Measurements from ENCODE around the gene NEDD4L.
"Not testable (repeated sequence)": the region's sequence is repeated elsewhere in the genome, so short reads cannot be mapped to it uniquely, and the experiment has no call there.

NEDD4L gene

DNA sequence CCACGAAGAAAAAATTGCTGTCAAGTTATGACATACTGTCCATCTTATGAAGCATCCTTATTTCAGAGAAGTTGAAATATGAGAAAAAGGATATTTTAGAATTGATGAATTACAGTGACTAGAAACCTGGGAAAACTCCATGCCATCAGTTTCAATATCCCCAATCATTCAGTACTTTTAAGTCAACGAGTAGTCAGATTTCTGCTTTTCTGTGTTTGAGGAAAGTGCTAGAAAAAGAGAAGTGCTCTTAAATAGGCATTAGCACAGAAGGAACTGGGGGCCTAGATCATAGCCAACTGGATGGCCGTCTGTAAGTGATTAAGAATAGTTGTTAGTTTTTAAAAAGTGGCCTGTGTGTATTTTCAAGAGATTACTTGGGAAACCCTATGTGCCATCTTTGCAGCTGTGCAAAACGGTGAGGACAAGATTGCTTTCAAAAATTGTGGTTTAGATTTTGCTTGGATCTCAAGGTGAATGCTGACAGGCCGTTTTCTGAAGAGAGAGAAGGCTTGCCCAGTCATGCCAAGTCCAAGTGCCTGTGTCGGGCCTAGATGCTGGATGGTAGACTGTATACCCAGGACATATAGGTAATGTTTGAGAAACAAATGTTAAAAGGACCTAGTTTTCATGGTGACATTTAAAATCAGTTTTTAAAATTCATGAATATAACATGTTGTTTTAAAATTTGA, 5.1 kb downstream of the NEDD4L start:
- in situ Hi-C loops (cut with MboI; ENCODE audit: low pct_unique_long_range_greater_than_20kb, low sequenced_read_pairs) = no loop called here
- no peak for DNase-seq

DNA sequence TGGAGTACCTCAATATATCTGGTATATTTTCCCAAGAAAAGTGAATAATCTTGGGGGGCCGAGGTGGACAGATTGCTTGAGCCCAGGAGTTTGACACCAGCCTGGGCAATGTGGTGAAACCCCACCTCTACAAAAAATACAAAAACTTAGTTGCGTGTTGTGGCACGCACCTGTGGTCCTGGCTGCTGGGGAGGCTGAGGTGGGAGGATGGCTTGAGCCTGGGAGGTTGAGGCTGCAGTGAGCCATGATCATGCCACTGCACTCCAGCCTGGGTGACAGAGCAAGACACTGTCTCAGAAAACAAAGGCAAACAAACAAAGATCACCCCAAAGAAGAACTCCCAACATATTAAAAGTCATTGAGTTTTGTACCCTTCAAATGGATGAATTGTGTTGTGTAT, 6.9 kb downstream of the NEDD4L start:
- in situ Hi-C loops (cut with MboI; ENCODE audit: low pct_unique_long_range_greater_than_20kb, low sequenced_read_pairs); DNase-seq: not testable (repeated sequence)

DNA sequence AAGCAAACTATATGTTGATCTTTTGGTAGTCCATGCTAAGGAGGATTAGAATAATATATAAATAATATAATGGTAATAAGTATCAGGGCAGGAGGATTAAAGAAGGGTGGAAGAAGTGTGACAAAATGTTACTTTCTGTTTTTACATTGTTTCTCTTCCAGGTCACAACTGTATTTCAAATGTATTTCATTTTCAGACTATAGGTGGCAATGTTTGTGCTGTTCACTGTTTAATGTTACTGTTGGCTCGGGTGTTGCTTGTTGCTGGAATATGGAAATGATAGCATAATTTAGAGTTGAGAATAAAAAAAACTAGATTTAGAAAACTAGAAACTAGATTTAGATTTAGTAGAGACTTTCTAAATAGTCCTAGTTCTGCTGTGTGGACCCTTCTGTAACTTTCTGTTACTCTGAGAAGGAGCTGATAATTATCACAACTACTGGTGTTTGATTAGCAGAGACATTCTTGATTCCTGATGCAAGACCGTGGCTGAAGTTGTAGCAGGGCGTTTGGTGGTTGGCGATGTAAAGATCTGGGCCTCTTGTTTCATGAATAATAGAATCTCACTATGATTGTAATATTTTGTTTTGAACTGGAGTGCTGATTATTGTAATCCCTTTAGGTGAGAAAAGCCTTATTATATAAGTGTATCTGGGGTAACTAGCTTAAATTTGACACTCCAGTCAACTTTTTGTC, 7.9 kb downstream of the NEDD4L start:
- DNase-seq = no peak
- in situ Hi-C loops (cut with MboI; ENCODE audit: low pct_unique_long_range_greater_than_20kb, low sequenced_read_pairs) = no loop called here

DNA sequence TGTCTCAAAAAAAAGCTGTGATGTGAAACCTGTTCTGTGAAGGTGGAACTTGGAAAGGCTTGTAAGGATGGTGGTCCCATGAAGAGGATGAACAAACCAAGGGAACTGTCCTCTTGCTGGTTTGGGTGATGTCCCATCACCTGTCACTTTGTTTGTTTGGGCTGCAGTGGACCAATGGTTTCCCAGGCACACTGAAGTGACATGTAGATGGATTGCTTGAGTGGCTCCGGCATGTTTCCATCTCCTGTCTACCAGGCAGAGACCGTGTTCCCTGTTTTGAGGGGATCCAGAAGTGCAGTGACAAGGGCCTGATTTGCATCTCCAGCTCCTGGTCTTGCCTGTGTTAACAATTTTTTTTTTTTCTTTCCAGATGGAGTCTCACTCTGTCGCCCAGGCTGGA, 8.9 kb downstream of the NEDD4L start:
- no peak for DNase-seq
- in situ Hi-C loops (cut with MboI; ENCODE audit: low pct_unique_long_range_greater_than_20kb, low sequenced_read_pairs) = no loop called here

DNA sequence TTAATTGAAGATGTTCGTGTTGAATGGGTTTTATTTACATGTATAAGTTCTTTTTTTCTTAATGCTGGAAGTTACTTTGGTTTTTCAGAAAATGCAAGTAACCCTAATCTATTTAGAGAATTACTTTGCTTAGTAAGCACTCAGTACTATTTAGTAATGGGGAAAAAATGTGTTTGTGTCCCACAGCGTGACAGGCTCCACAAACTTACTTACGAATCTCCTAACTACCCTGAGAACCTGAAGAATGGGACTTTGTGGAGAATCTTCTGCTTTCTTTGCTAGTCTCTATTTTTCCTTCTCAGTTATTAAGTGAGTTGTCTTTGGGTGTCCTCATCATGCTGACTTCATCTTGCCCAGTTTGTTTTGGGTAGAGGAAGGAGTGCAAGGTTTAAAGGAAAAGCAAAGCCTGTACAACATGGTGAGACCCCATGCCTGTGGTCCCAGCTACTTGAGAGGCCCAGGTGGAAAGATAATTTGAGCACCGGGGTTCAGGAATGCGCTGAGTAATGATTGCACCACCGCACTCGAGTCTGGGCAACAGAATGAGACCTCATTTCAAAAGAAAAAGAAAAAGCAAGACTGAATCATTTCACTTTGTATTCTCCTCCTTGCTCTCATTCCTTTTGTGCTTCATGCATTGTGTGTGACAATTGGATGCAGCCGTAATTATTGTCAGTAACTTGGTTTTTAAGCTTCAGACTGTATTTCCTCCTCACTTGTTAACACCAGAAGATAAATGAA, 10.2 kb downstream of the NEDD4L start:
- in situ Hi-C loops (cut with MboI; ENCODE audit: low pct_unique_long_range_greater_than_20kb, low sequenced_read_pairs) = no loop called here
- DNase-seq = no peak

- in situ Hi-C loops (cut with MboI; ENCODE audit: low pct_unique_long_range_greater_than_20kb, low sequenced_read_pairs) = no loop called here
- no peak for DNase-seq
These were observed 12.0 kb downstream of the NEDD4L start for GRCh38 chr18:58055890-58056558.

DNA sequence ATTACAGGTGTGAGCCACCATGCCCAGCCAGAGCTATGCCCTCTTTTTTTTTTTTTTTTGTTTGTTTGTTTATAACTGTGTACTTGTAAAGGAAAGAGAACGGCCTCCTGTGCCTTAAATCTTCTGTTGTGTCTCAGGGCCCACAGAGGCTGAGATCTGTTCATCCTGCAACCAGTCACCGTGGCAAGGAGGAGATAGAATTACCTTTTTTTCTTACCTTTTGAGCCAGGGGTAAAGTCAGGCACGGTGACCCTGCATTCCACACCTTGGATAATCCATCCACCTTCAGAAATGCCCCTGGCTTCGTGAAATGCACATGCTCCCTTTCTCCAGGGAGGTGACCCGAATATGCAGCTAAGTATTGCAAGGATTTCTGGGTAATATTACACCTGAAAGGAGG, 12.8 kb downstream of the NEDD4L start:
- DNase-seq = no peak
- in situ Hi-C loops (cut with MboI; ENCODE audit: low pct_unique_long_range_greater_than_20kb, low sequenced_read_pairs) = no loop called here

DNA sequence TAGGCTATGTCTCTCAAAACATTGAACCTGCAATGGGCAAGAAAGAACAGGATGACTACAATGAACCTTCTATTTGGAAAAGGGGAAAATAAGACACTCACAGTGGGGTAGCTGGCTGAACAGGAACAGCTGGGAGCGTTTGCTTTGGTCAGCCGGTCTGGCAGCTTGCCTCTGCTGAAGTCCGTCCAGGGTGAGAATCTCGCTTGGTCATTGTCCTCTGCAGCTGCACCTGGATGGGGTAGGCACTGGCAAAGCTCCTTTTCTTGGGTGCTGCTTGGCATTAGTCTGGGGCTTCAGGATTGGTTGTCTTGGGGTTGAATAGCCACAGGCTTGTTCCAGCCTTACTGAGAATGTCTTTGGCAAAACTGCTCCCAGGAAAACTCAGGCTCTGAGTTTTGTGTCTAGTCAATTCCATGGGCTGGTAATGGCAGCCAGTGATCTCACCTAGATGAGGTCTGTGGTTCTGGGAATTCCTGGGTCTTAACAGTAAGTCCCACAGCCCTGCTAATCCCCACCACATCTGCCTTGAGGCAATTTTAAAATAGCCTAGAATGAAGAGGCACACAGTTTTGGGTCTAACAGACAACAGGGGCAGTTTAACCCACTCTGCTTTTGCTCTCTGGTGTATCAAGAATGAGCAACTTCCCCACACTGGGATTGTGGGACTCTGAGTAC, 13.4 kb downstream of the NEDD4L start:
- DNase-seq = no peak
- in situ Hi-C loops (cut with MboI; ENCODE audit: low pct_unique_long_range_greater_than_20kb, low sequenced_read_pairs) = no loop called here

- in situ Hi-C loops (cut with MboI; ENCODE audit: low pct_unique_long_range_greater_than_20kb, low sequenced_read_pairs) = no loop called here
- DNase-seq = no peak
These were observed 14.7 kb downstream of the NEDD4L start for GRCh38 chr18:58058720-58059119.

- in situ Hi-C loops (cut with MboI; ENCODE audit: low pct_unique_long_range_greater_than_20kb, low sequenced_read_pairs) = no loop called here
- no peak for DNase-seq
These were observed 16.2 kb downstream of the NEDD4L start for GRCh38 chr18:58060254-58060653.

DNA sequence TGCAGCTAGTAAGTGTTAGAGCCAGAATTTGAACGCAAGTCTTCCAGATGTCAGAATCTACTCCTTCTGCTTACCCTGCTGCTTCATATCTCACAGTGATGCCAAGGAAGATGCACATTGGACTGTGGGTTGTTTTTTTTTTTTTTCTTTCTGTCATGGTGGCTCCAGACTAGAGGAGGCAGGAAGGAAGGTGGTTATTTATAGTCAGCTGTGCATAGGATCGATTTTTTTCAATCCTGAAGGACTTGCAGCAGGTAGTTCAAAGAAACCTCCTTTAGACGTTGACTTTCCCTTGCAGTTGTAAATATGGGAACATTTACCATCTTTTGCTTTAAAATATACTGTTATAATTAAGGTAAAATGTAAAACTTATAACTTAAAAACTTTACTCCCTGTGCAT, 17.3 kb downstream of the NEDD4L start:
- no peak for DNase-seq
- in situ Hi-C loops (cut with MboI; ENCODE audit: low pct_unique_long_range_greater_than_20kb, low sequenced_read_pairs) = no loop called here

- DNase-seq = no peak
- in situ Hi-C loops (cut with MboI; ENCODE audit: low pct_unique_long_range_greater_than_20kb, low sequenced_read_pairs) = no loop called here
These were observed 20.5 kb downstream of the NEDD4L start for GRCh38 chr18:58064406-58064998.

DNA sequence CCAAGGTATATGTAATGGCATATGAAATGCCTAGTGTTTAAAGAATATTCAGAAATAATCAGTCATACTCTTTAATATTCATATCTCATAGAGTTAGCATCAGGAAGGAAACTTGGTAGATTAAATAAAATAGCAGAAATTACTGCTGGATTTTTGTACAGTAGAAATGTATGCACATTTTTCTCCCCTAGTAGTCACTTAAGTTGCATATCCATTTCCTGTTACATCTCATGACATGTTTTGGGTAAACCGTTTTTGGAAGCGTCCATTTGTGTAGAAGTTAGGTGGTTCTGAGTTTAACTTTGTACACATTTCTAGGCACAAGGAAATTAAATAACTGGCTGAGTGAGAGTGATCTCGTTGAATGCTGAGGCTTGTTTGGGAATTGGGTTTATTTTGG, 21.9 kb downstream of the NEDD4L start:
- in situ Hi-C loops (cut with MboI; ENCODE audit: low pct_unique_long_range_greater_than_20kb, low sequenced_read_pairs) = no loop called here
- DNase-seq = no peak

DNA sequence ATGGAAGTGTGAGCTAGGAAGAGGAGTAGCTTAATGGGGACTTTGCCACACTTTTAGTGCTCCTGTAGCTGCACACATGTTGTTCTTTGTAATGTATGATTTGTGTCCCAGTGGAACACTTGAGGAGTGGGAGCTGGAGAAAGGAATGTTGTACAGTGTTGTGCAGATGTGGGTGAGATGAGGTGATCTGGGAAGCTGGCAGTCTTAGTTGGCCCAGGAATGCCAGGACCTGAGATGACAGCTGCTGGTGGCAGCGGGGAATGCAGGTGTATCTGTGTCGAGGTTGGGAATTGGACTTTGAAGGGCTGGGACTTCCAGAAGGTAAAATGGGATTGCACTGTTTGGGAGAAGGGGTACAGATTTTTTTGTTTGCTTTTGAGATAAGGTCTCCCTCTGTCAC, 23.6 kb downstream of the NEDD4L start:
- in situ Hi-C loops (cut with MboI; ENCODE audit: low pct_unique_long_range_greater_than_20kb, low sequenced_read_pairs) = no loop called here
- DNase-seq = no peak

DNA sequence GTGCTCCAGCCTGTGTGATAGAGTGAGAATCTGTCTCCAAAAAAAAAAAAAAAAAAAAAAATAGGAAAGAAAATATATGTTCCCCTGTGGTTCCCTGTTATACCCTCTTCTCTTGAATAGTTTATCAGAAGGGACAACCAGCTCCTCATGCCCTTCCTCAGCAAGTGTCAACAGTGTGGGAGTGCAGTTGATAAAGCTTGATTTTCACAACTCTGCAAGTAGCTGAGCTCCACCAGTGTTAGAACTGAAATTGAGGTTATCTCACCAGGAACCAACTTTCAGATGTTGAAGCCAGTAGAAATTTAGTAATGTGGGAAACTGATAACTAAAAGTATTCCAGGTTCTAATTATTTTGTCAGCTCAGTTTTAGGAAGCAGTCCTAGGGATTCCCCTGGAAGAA, 25.1 kb downstream of the NEDD4L start:
- in situ Hi-C loops (cut with MboI; ENCODE audit: low pct_unique_long_range_greater_than_20kb, low sequenced_read_pairs) = no loop called here
- no peak for DNase-seq

DNA sequence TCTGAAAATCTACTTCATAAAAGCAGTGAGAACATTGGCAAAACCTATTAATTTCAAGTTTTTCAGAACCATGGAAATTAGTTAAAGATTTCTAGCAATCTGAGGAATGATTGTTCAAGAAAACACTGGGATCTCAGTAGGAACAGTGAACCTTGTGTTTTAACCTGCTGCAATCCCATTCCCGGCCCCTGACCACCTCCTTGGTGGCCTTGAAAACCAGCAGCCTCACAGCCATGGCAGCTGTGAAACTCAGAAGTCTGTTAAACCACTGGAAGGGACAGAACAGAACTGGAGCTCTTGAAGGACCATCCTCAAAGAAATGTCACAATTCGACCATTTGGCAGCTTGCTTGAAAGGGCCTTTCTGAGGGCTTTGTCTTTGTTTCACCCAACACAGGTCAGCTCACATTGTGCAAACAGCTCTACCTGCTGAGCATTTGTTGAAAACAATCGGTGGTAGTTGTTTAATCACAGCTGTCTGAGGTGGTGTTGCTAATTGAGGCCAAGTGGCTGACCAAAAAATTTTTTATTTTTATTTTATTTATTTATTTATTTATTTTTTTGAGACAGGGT, 25.8 kb downstream of the NEDD4L start:
- in situ Hi-C loops (cut with MboI; ENCODE audit: low pct_unique_long_range_greater_than_20kb, low sequenced_read_pairs) = no loop called here
- no peak for DNase-seq

DNA sequence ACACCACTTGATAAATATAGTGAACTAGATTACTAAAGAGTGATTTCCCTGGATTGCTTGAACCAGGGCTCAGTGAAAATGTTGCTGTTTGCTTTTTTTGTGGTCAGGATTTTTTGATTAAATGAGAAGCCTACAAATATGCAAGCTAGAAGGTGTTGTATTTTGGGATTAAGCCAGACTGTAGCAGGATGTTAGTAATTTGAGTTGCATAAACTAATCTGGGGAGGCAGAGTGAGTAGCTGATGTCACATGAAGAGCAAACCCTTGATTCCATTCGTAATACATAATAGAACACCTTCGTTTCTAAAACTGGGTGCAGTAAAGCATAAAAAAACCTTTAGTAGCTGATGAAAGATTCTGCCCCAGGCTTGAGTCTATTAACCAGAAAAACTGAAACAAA, 32.0 kb downstream of the NEDD4L start:
- in situ Hi-C loops (cut with MboI; ENCODE audit: low pct_unique_long_range_greater_than_20kb, low sequenced_read_pairs) = no loop called here
- DNase-seq = no peak

- no peak for DNase-seq
These were observed 33.3 kb downstream of the NEDD4L start for GRCh38 chr18:58077329-58077728.

More at GRCh38 chr18:58077329-58077728, 33.3 kb downstream of the NEDD4L start:
- in situ Hi-C loops (cut with MboI; ENCODE audit: low pct_unique_long_range_greater_than_20kb, low sequenced_read_pairs) = no loop called here

All from KBM-7 (cell line).